PC-3 (cell line): Measurements from ENCODE around the gene CBX2. TPM values are rescaled to one million over a fixed set of nuclear protein-coding genes. Genes with fewer than 3 reads are reported as not detected.

ENCODE experiments used
- ATAC-seq: fragments of 200-7000 bp; cut with Tn5 transposase; 2 replicates; pipeline ENCODE4 v1.9.1; 2020; ENCODE audit warnings: mild to moderate bottlenecking, moderate library complexity
- BruUV-seq: library from RNA; stranded (reverse); fragments of 400-500 nt; replicated peaks from 2 replicates; lab custom pipeline; 2021; lab: Mats Ljungman, UMichigan
- CTCF ChIA-PET: fragments of 300-600 bp; sonication (Branson Sonifier 250); formaldehyde crosslinking; loops from one replicate; lab custom pipeline; 2022; ENCODE audit warnings: antibody characterized with exemption; lab: Charles Lee
- POLR2A ChIA-PET: fragments of 300-600 bp; sonication (Branson Sonifier 250); formaldehyde crosslinking; loops from one replicate; lab custom pipeline; 2022; ENCODE audit warnings: antibody characterized with exemption; ENCODE audit not compliant: unreplicated experiment; lab: Charles Lee
- DNase-seq: peaks from one replicate; pipeline ENCODE4 v3.0.0-alpha.2; 2015
- H2AFZ ChIP-seq: fragments of 300-600 bp; sonication (generic); 2 replicates; pipeline ENCODE4 v1.6.0; 2016; ENCODE audit warnings: antibody characterized with exemption, low read length
- H3F3A ChIP-seq: fragments of 300-600 bp; sonication (generic); one replicate; pipeline ENCODE4 v1.6.0; 2017; ENCODE audit warnings: antibody characterized with exemption, low read length, control low read depth, mild to moderate bottlenecking; ENCODE audit not compliant: unreplicated experiment
- H3K27ac ChIP-seq: fragments of 300-600 bp; sonication (generic); 2 replicates; pipeline ENCODE4 v1.5.1; 2016; ENCODE audit warnings: mild to moderate bottlenecking, low read length
- H3K27me3 ChIP-seq: fragments of 300-600 bp; sonication (generic); 2 replicates; pipeline ENCODE4 v1.6.1; 2016; ENCODE audit warnings: low read length, mixed read lengths
- H3K36me3 ChIP-seq: fragments of 300-600 bp; sonication (generic); 2 replicates; pipeline ENCODE4 v1.6.1; 2016; ENCODE audit warnings: low read depth, mixed run types, low read length, mixed read lengths
- H3K4me1 ChIP-seq: fragments of 300-600 bp; sonication (generic); 2 replicates; pipeline ENCODE4 v1.5.1; 2016; ENCODE audit warnings: low read length; ENCODE audit not compliant: insufficient read depth
- H3K4me2 ChIP-seq: fragments of 300-600 bp; sonication (generic); 2 replicates; pipeline ENCODE4 v1.6.0; 2016; ENCODE audit warnings: low read length
- H3K4me3 ChIP-seq: fragments of 300-600 bp; sonication (generic); 2 replicates; pipeline ENCODE4 v1.5.1; 2016; ENCODE audit warnings: mild to moderate bottlenecking, low read length, mixed read lengths
- H3K79me2 ChIP-seq: fragments of 300-600 bp; sonication (generic); 2 replicates; pipeline ENCODE4 v1.6.1; 2017; ENCODE audit warnings: low read length, mixed read lengths
- H3K9ac ChIP-seq: fragments of 300-600 bp; sonication (generic); 2 replicates; pipeline ENCODE4 v1.6.0; 2016; ENCODE audit warnings: mild to moderate bottlenecking, low read length
- H3K9me2 ChIP-seq: fragments of 300-600 bp; sonication (generic); replicated peaks from 2 replicates; pipeline ENCODE4 v1.6.1; 2016; ENCODE audit warnings: mixed run types, low read length, mixed read lengths
- H3K9me3 ChIP-seq: fragments of 300-600 bp; sonication (generic); 2 replicates; pipeline ENCODE4 v1.6.1; 2016; ENCODE audit warnings: low read length, mixed read lengths
- H4K20me1 ChIP-seq: fragments of 300-600 bp; sonication (generic); 2 replicates; pipeline ENCODE4 v1.6.1; 2016; ENCODE audit warnings: low read length, mixed read lengths
- CTCF ChIP-seq: fragments of 300-600 bp; sonication (generic); conservative IDR thresholded peaks from 2 replicates; pipeline ENCODE4 v1.5.1; 2017; ENCODE audit warnings: antibody characterized with exemption, low read depth, mild to moderate bottlenecking, low read length
- EZH2 ChIP-seq: fragments of 300-600 bp; sonication (generic); IDR thresholded peaks from one replicate; pipeline ENCODE4 v1.6.1; 2017; ENCODE audit warnings: antibody characterized with exemption, mild to moderate bottlenecking, low read length; ENCODE audit not compliant: unreplicated experiment
- EZH2phosphoT487 ChIP-seq: fragments of 300-600 bp; sonication (generic); IDR thresholded peaks from 2 replicates; pipeline ENCODE4 v1.6.1; 2018; ENCODE audit warnings: mild to moderate bottlenecking, antibody characterized with exemption, low read length, borderline replicate concordance
- intact Hi-C: fragments of 100-400 bp; cut with micrococcal nuclease; formaldehyde crosslinking; loops from 2 replicates; pipeline ENCODE4 v1.9.0; 2023
- total RNA-seq: library from RNA; depleted of rRNA; stranded (reverse); fragments of >200 nt; gene quantifications from 2 replicates; pipeline ENCODE4 v1.2.3, GENCODE V29; 2014

Gene CBX2
- total RNA-seq, 1 experiment from 2014 or later: 39.2 TPM

- Histone ChIP-seq H3K9me2 (no peaks in the 10 kb centered on the region), H3K4me2 (no peak overlapping the region), H3K4me1 (peaks cover 14% of the 10 kb centered on the region), H2AFZ (no peak overlapping the region), H3K9ac (no peak overlapping the region), H3K27me3 (no peaks in the 10 kb centered on the region), H3K9me3 (no peaks in the 10 kb centered on the region), H4K20me1 (peaks cover 9% of the 10 kb centered on the region; the same call in 1 of the 2 replicates), H3F3A (no peaks in the 10 kb centered on the region), H3K4me3 (no peak overlapping the region), H3K79me2 (no peaks in the 10 kb centered on the region), H3K27ac (no peak overlapping the region), H3K36me3 (peaks cover 2% of the 10 kb centered on the region; the same call in 1 of the 2 replicates)
- ATAC-seq: no peak
- DNase-seq: no peak
- BruUV-seq: no TSS peak
- POLR2A ChIA-PET: no interaction called here
- CTCF ChIA-PET: no interaction called here
- intact Hi-C loops: no loop called here
- no peak for TF ChIP-seq EZH2phosphoT487
- TF ChIP-seq EZH2: no peak
- TF ChIP-seq CTCF: no peak
Measured at GRCh38 chr17:79829004-79829403, 51.1 kb downstream of the CBX2 start.

- Histone ChIP-seq H3K36me3 (peaks cover 3% of the 10 kb centered on the region; the same call in 1 of the 2 replicates), H3K9me2 (no peaks in the 10 kb centered on the region), H3K9ac (no peak overlapping the region), H3F3A (no peaks in the 10 kb centered on the region), H3K9me3 (no peaks in the 10 kb centered on the region), H4K20me1 (peaks cover 9% of the 10 kb centered on the region; the same call in 1 of the 2 replicates), H3K27ac (no peak overlapping the region), H3K27me3 (no peaks in the 10 kb centered on the region), H2AFZ (no peak overlapping the region), H3K4me2 (no peak overlapping the region), H3K79me2 (no peaks in the 10 kb centered on the region), H3K4me3 (no peak overlapping the region), H3K4me1 (peaks cover 14% of the 10 kb centered on the region)
- CTCF ChIA-PET: no interaction called here
- DNase-seq: no peak
- no peak for ATAC-seq
- TF ChIP-seq EZH2 (no peak), EZH2phosphoT487 (no peak), CTCF (no peak)
- intact Hi-C loops: no loop called here
- POLR2A ChIA-PET: no interaction called here
- no TSS peak for BruUV-seq
Measured at GRCh38 chr17:79829457-79829856, 51.5 kb downstream of the CBX2 start.

GRCh38 chr17:79830303-79830702 lies 52.4 kb downstream of the CBX2 start:
- Histone ChIP-seq H3K79me2 (peaks cover under 1% of the 10 kb centered on the region; the same call in 1 of the 2 replicates), H3K9me2 (no peaks in the 10 kb centered on the region), H3K27ac (no peak overlapping the region), H3K4me2 (no peak overlapping the region), H3K9me3 (no peaks in the 10 kb centered on the region), H3K4me1 (peaks cover 14% of the 10 kb centered on the region), H3K4me3 (no peak overlapping the region), H3K27me3 (no peaks in the 10 kb centered on the region), H3K9ac (no peak overlapping the region), H3F3A (no peaks in the 10 kb centered on the region), H4K20me1 (peaks cover 13% of the 10 kb centered on the region; the same call in 1 of the 2 replicates), H3K36me3 (peaks cover 11% of the 10 kb centered on the region; the same call in 1 of the 2 replicates), H2AFZ (no peak overlapping the region)
- no peak for DNase-seq
- ChIA-PET CTCF (no interaction called here), POLR2A (no interaction called here)
- TF ChIP-seq CTCF (no peak), EZH2phosphoT487 (no peak), EZH2 (no peak)
- BruUV-seq: no TSS peak
- intact Hi-C loops: loop anchor here (10.0 kb wide), 1 partner anchor 86 kb away; no protein-coding TSS in a partner anchor
- ATAC-seq: no peak
